HG02943 (cell line): ENCODE measurements around the gene ZFAND3.
"Not testable (repeated sequence)": the region's sequence is repeated elsewhere in the genome, so short reads cannot be mapped to it uniquely, and the experiment has no call there.

Experiments used
- ATAC-seq: cut with Tn5 transposase; IDR thresholded peaks from one replicate; pipeline ENCODE4 v1.9.1; 2021; ENCODE audit warnings: mild to moderate bottlenecking, low read depth, moderate library complexity; ENCODE audit not compliant: unreplicated experiment

ZFAND3 gene

GRCh38 chr6:37889486-37889885 is 70.0 kb downstream of the ZFAND3 start:
- no peak for ATAC-seq

- no peak for ATAC-seq
Observed at GRCh38 chr6:37891072-37891471, 71.5 kb downstream of the ZFAND3 start.

- ATAC-seq: no peak
Observed at GRCh38 chr6:37893257-37893656, 73.7 kb downstream of the ZFAND3 start.

- not testable (repeated sequence) for ATAC-seq
Observed at GRCh38 chr6:37893734-37894133, 74.2 kb downstream of the ZFAND3 start.

- ATAC-seq: no peak
Observed at GRCh38 chr6:37894585-37894984, 75.1 kb downstream of the ZFAND3 start.

GRCh38 chr6:37897321-37897720 is 77.8 kb downstream of the ZFAND3 start:
- no peak for ATAC-seq

GRCh38 chr6:37897818-37898515 is 78.4 kb downstream of the ZFAND3 start:
- no peak for ATAC-seq

GRCh38 chr6:37903351-37904340 is 84.1 kb downstream of the ZFAND3 start:
- no peak for ATAC-seq

- no peak for ATAC-seq
Observed at GRCh38 chr6:37904590-37904989, 85.1 kb downstream of the ZFAND3 start.

GRCh38 chr6:37906121-37906520 is 86.6 kb downstream of the ZFAND3 start:
- ATAC-seq: no peak

- no peak for ATAC-seq
Observed at GRCh38 chr6:37910998-37911397, 91.5 kb downstream of the ZFAND3 start.

GRCh38 chr6:37913210-37913609 is 93.7 kb downstream of the ZFAND3 start:
- no peak for ATAC-seq

GRCh38 chr6:37915463-37915862 is 95.9 kb downstream of the ZFAND3 start:
- ATAC-seq: no peak

- ATAC-seq: no peak
Observed at GRCh38 chr6:37916149-37916548, 96.6 kb downstream of the ZFAND3 start.

- no peak for ATAC-seq
Observed at GRCh38 chr6:37916675-37917074, 97.1 kb downstream of the ZFAND3 start.

GRCh38 chr6:37917566-37917965 is 98.0 kb downstream of the ZFAND3 start:
- ATAC-seq: no peak

- no peak for ATAC-seq
Observed at GRCh38 chr6:37919417-37920157, 100.1 kb downstream of the ZFAND3 start.

GRCh38 chr6:37920667-37921066 is 101.1 kb downstream of the ZFAND3 start:
- ATAC-seq: no peak

GRCh38 chr6:37922563-37922962 is 103.0 kb downstream of the ZFAND3 start:
- ATAC-seq: no peak

GRCh38 chr6:37923514-37923913 is 104.0 kb downstream of the ZFAND3 start:
- no peak for ATAC-seq

GRCh38 chr6:37926661-37927060 is 107.1 kb downstream of the ZFAND3 start:
- no peak for ATAC-seq
